Activated naive CD4-positive, alpha-beta T cell (primary cell): Measurements from ENCODE around the gene YARS1.

Source experiments
- DNase-seq, 4 experiments: peaks; one replicate each; lab custom pipeline; 2025; lab: John Stamatoyannopoulos, UW

YARS1 gene

GRCh38 chr1:32765570-32766327 is 51.4 kb downstream of the YARS1 start:
- no peak for DNase-seq

DNA sequence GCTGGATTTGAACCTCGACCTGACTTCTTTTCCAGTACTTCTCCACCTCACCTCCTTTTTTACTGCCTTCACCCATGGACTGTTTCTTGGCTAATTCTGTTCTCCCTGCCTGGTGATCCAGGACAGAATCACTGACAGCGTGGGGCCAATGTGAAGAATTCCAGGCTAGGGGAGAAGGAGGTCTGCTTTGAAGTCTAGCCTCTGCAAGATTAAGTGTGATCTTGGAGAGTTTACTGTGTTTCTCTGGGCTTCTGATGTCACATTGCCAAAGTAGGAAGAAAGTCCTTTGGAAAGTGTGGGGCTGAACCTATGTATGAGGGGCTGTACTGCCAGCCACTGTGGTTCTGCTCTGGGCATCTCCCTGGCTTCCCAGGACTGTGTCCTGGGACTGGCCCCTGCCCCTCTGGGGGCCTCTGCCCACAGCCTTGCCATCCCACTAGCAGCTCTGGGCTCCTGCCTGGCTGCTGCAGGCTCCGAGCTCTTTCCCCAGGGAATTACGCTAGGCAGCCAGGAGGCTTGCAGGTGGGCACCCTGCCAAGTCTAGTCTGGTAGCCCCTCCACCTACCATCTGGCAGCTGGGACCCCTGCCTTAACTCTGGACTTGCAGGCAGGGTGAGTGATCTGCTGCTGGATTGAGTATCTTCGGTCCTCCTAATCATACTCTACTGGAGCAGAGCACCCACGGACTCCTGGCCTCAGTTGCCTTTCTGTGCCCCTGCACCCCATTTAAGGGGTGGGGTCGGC is 52.2 kb downstream of the YARS1 start:
- DNase-seq, result no peak

GRCh38 chr1:32763221-32763620 is 53.9 kb downstream of the YARS1 start:
- DNase-seq, result no peak

GRCh38 chr1:32761936-32762335 is 55.2 kb downstream of the YARS1 start:
- no peak for DNase-seq

DNA sequence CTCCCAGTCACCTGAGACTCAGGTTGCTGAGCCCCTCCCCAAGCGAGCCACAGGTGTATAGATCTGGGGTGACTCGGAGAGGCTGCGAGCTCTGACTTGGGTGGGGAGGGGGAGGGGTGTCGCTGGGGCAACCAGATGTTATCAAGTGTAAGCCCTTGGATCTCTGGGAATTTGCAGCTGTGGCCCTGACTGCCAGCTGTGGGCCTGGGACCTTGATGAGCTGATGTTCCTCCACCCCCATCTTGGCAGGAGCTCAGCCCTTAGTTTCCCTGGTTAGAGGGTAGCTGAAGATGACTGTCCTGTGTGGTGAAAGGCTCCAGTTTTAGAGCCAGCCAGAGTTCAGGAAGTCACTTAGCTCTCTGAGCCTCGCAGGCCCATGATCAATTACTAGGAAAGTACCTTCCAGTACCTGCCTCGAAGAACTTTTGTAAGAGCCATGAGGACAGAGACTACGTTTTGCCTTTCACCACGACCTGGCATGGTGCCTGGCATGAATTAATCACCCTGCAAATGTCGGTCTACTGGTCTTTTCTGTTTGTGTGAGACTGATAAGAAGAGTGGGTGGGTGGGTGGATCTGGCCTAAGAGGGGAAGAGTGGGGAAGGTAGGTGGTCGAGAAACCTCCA is 55.8 kb downstream of the YARS1 start:
- no peak for DNase-seq

DNA sequence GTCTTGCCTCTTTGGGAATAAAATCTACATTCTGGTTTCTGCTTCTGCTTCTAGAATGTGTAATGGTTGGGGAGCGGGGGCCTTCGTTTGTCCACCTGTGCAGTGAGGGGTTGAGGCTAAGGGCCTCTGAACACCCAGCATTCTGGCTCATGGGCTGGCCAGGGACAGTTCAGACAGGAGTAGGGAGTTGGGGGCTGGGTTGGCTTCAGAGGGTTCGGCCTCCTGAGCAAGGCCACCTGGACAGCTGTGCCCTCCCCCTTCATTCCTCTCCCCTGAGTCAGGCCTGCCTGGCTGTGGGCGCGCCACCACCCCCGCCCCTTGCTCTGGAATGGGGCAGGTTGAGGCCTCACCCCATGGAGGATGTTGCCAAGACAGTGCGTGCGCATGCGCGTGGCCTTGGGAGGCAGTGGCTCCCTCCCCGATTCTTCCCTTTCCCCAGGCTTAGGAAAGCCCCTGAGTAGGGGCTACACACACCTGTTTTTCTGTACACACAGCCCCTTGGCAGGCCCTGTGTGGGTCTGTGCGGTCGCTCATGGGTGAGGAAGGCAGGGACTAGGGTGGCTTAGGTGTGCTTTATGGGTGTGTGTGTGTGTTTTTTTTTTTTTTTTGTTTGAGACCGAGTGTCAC is 57.0 kb downstream of the YARS1 start:
- no peak for DNase-seq

GRCh38 chr1:32759521-32759981 is 57.6 kb downstream of the YARS1 start:
- DNase-seq, result no peak

GRCh38 chr1:32758795-32759430 is 58.2 kb downstream of the YARS1 start:
- no peak for DNase-seq

GRCh38 chr1:32758177-32758794 is 58.9 kb downstream of the YARS1 start:
- DNase-seq, result no peak

DNA sequence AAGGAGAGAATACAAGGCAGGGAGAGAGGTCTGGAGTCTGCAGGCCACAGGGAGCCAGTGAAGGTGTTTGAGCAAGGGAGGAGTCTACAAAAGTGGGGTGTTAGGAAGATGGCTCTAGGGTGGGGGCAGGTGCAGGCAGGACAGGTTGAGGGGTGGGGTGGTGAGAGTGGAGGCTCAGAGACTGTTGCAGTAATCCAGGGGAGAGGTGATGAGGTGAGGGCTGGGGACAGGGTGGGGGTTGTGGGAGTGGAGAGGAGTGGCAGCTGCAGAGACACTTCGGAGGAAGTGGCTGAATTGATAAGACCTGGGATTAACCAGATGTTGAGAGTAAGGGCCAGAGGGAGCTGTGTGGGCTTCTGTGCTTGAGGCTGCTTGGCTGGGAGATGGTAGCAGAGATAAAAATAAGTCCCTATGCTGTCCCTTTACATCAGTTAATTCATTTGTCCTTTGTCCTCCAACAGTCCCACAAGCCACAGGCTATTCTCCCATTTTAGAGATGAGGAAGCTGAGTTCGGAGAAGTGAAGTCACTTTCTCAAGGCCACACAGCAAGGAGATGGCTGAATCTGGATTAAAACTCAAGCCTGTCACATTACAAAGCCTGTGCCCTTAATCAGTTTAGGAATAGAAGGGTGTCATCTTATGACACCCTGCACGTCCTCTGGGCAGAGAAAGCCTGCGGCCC is 59.8 kb downstream of the YARS1 start:
- DNase-seq, result no peak

- no peak for DNase-seq
Measured at GRCh38 chr1:32755810-32756159, 61.4 kb downstream of the YARS1 start.

- DNase-seq, result no peak
Measured at GRCh38 chr1:32755098-32755809, 61.9 kb downstream of the YARS1 start.

DNA sequence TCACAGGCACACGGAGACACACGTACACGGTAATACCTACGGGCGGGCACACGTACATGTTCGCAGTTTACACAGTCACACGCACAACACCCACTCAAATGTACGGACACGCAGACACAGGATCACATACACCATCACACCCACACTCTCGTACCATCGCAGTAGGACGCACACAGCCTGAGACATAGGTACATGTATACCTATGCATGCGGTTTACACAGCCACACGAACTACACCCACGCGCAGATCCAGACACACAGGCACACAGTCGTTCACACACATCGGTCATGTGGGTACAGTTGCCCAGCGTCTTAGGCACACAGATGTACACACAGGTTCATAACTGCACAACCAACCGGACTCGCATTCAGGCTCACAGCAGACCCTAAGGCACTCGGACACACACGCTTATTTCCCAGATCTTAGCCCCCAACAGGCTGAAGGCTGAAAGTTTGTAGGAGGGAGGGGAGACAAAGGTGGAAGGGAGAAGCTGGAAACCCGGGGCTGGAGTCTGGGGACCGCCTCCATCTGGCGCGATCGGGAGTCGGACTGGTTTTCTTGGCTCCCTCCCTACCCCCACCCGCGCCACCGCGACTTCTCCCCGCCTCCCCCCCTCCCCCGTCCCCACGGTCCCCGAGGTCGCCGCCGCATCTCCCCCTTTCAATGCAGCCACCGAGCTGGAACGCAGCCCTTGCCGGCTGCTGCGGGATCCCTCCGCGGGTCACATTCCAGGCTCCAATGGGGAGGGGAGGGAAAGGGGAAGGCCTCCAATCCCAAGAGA is 62.7 kb downstream of the YARS1 start:
- DNase-seq, result peak in 2 of 4 experiments; percentile 16 to 47

DNA sequence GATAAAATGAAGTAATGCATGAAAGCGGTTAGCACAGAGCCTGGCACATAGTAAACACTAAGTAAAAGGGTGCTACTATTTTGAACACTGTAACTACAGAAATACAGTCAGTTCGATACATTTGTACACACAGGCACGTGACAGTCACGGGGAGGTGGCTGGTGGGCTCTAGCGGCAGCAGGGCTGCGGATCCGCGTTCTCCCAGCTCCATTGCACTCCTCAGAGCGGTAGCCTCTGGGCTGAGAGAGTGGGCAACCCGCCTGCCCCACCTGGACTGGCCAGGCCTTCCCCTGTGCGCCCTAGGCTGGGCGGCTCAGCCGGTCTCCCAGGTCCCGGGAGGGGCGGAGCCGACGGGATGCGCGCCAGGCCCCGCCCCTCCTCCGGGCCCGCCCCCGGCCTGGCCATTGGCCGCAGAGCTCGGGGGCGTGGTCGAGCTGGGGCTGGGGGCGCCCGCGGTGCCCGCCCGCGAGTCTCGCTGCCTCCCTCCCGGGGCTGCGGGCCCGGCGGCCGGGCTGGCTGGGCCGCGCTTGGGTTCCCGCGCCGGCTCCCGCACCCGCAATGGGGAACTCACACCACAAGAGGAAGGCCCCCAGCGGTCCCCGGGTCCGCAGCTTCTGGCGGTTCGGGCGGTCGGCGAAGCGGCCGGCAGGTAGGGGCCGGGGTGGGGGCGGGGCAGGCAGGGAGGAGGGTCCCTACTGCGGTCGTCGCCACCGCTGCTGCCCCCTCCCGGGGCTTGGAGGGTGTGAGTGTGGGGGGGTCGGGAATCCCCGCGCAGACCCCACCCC is 63.4 kb downstream of the YARS1 start:
- DNase-seq, result peak in 3 of 4 experiments; percentile 18 to 67 (median 31)

DNA sequence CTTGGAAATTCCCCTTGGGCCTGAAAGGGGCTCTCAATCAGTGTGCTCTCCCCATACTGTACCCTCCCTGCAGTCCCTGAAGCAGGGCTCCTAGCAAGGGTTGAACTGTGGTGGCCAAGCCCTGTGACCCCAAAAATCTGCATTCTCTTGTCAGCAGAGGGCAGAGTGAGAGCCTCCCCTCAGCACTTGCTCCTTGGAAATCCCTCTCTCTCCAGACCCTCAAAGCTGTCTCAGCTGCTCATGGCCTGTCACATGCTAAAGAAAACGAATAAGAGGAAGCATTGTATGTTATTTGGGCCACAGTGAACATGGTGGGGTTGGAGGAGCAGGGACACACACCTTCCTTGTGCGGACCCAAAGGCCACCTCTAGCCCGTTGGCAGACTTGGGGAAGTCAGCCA is 67.4 kb downstream of the YARS1 start:
- DNase-seq, result no peak

- no peak for DNase-seq
Measured at GRCh38 chr1:32749332-32749731, 67.8 kb downstream of the YARS1 start.

- no peak for DNase-seq
Measured at GRCh38 chr1:32748926-32749325, 68.2 kb downstream of the YARS1 start.

DNA sequence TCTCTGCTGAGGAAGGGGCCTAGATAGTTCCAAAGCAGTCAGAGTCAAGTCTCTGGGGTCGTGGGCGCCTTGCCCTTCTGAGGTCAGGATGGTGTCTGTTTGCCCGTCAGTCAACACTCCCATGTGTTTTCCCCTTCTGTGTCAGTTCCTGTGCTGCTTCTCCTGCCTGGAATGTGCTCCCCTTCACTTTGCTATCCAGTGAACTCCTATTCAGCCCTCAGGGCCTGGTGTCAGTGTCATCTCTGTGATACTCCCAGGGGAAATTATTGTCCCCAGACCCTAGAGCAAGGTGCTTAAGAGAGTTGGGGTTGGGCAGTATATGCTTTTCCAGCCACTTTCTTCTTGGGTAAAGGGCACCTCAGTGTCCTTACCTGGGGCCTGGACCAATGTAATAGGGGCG is 68.8 kb downstream of the YARS1 start:
- DNase-seq, result no peak

GRCh38 chr1:32746130-32746529 is 71.0 kb downstream of the YARS1 start:
- no peak for DNase-seq
